ENCODE data around the gene SLC25A48.
"Not testable (repeated sequence)": the region's sequence is repeated elsewhere in the genome, so short reads cannot be mapped to it uniquely, and the experiment has no call there.

The SLC25A48 gene

DNA sequence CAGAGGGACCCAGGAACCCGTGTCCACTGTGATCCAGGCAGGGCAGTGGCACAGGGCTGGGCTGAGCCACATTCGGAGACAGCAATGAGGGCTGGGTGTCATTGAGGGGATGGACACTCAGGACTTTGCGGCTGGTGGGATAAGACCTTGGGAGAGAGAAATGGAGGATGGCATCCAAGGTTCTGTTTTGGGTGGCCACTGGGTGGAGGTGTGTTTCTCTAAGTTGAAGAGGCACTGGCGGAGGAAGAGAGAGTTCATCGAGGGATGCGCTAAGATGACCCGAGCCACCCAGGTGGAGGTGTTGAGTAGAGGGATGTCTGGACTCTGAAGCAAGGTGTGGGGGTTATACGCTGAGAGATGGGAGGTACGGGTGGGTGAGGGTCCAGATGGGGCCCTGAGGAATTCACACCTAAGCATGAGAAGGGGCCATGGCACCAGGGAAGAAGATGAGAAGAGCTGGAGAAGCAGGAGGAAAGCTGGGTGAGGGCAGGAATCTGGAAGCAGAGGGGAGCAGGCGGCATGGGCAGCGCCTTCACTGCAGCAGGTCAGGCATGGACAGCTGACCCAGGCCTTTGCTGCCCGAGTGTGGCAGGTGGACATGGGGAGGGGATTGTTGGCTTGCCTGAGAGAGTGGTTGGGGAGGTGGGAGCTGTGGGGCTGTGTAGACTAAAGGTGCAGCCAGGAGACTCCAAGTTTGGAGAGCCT is 2.5 kb upstream of the SLC25A48 start:
- no peaks in the 10 kb centered on the region for H3K36me3 ChIP-seq (ENCODE audit: control insufficient read depth, insufficient read depth, low read length)
- H3K27me3 ChIP-seq (ENCODE audit: control insufficient read depth, insufficient read depth, low read length) = peaks cover 47% of the 10 kb centered on the region
- H3K9me3 ChIP-seq (ENCODE audit: control insufficient read depth, low read length) = no peaks in the 10 kb centered on the region
- H3K4me3 ChIP-seq (ENCODE audit: low read length) = no peak overlapping the region
- no peak overlapping the region for H3K9ac ChIP-seq (ENCODE audit: low read length)
- H3K4me1 ChIP-seq (ENCODE audit: control insufficient read depth, insufficient read depth, low read length) = no peaks in the 10 kb centered on the region

DNA sequence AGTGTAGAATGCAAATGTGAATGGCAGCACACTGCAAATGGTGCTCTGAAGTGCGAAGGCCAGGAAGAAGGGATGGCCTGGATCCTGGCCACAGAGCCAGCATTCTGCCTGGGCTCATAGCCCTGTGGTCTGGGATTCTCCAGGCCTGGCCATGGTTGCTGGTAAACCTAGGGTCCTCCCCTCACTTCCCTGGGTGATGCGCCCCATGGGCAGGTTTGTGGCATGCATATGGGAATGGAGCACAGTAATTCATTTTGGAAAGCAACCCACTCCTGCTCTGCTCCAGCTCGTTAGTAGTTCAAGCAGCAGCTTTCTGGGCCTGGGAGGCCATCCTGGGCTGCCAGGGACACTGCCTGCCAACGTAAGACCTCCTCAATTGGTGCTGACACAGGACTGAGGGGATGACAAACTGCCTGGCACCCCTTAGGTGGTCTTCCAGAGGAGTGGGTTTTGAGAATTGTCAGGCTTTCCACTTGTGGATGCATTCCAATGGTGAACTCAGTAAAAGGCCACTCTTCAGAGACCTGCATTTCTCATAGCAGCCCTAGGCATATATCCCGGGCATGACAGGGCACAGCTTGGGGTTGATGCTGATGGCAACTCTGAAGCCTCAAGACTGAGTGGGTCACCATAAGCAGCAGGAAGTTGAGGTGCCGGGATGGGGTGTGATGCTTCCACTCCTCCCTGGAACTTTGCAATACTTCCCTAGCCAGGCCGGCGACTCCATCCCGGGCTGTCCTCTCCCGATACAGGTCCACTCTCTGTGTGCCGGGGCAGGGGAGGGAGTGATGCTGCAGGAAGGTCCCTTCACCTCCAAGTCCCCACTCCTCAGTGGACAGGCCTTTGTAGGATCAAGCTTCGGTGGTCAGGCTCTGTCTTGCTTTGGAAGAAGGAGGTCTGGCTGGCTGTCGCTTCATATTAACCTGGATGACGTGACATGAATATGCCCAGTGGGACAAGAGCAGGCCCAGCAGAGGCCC is 1.2 kb upstream of the SLC25A48 start:
- Histone ChIP-seq H3K4me1 (ENCODE audit: control insufficient read depth, insufficient read depth, low read length) (no peaks in the 10 kb centered on the region), H3K36me3 (ENCODE audit: control insufficient read depth, insufficient read depth, low read length) (no peaks in the 10 kb centered on the region), H3K27me3 (ENCODE audit: control insufficient read depth, insufficient read depth, low read length) (peaks cover 47% of the 10 kb centered on the region), H3K4me3 (ENCODE audit: low read length) (no peak overlapping the region), H3K9me3 (ENCODE audit: control insufficient read depth, low read length) (no peaks in the 10 kb centered on the region), H3K9ac (ENCODE audit: low read length) (no peak overlapping the region)

DNA sequence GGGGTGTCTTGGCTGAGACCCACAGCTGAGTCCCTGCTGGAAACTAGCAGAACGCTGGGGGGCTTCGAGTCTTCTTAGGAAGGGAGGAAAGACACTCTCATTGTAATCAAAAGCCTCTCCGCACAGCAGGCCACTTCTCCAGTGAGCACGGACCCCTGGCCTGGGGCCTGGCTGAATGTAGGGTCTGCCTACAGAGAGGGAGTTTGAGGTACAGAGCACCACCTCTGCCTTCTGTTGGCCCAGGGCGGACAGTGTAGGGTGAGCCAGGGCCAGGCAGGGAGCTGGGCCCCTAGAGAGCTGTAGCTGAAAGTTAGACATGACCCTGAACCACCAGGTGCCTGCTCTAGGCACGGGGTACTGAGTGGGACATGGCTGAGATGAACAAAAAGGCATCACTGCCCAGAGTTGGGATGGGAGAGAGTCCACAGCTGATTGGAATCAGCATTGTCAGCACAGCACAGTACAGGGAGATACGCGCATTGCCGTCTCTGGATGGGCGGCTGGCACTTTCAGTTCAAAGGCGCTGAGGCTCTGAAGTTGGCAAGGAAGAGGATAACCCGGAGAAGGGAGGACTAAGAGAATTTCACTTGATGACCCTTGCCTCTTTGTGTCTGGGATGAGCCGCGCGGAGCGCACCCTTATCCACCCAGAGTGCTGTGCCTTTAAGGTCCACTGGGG is 363 bp upstream of the SLC25A48 start:
- Histone ChIP-seq H3K9me3 (ENCODE audit: control insufficient read depth, low read length) (no peaks in the 10 kb centered on the region), H3K9ac (ENCODE audit: low read length) (no peak overlapping the region), H3K4me1 (ENCODE audit: control insufficient read depth, insufficient read depth, low read length) (no peaks in the 10 kb centered on the region), H3K27me3 (ENCODE audit: control insufficient read depth, insufficient read depth, low read length) (peaks cover 47% of the 10 kb centered on the region), H3K4me3 (ENCODE audit: low read length) (peak overlapping the region; percentile 31), H3K36me3 (ENCODE audit: control insufficient read depth, insufficient read depth, low read length) (no peaks in the 10 kb centered on the region)

DNA sequence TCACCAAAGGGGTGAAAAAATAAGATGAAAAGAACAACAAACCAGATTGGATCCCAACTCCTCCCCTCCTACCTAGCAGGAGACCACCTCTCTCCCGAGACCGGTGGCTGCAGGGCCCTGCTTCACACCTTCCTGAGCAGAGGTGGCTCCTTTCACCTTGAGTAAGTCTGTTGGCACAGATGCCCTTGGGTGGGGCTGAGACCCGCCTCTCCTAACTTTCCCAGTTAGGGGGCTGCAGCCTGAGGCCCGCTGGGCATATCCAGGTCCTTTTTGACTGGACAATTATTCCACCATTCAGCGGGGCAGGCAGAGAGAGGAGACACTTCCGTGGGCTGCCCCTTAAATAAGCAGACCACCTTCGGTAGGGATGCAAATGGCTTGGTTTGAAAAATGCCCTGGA is 1.3 kb downstream of the SLC25A48 start:
- H3K4me3 ChIP-seq (ENCODE audit: low read length) = no peak overlapping the region
- H3K9ac ChIP-seq (ENCODE audit: low read length) = no peak overlapping the region
- H3K27me3 ChIP-seq (ENCODE audit: control insufficient read depth, insufficient read depth, low read length) = peaks cover 41% of the 10 kb centered on the region
- no peaks in the 10 kb centered on the region for H3K4me1 ChIP-seq (ENCODE audit: control insufficient read depth, insufficient read depth, low read length)
- no peaks in the 10 kb centered on the region for H3K36me3 ChIP-seq (ENCODE audit: control insufficient read depth, insufficient read depth, low read length)
- H3K9me3 ChIP-seq (ENCODE audit: control insufficient read depth, low read length) = no peaks in the 10 kb centered on the region

DNA sequence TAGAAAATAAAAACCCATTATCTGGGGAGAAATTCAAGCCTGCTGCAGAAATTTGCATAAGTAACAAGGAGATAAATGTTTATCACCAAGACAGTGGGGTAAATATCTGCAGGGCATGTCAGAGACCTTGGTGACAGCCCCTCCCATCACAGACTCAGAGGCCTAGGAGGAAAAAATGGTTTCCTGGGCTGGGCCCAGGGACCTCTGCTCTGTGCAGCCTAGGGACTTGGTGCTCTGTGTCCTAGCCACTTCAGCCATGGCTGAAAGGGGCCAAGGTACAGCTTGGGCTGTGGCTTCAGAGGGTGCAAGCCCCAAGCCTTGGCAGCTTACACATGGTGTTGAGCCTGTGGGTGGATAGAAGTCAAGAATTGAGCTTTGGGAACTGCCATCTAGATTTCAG is 3.9 kb downstream of the SLC25A48 start:
- not testable (repeated sequence) for H3K4me1 ChIP-seq (ENCODE audit: control insufficient read depth, insufficient read depth, low read length); H3K9ac ChIP-seq (ENCODE audit: low read length); H3K36me3 ChIP-seq (ENCODE audit: control insufficient read depth, insufficient read depth, low read length); H3K4me3 ChIP-seq (ENCODE audit: low read length); H3K9me3 ChIP-seq (ENCODE audit: control insufficient read depth, low read length)
- peaks cover 26% of the 10 kb centered on the region for H3K27me3 ChIP-seq (ENCODE audit: control insufficient read depth, insufficient read depth, low read length)

DNA sequence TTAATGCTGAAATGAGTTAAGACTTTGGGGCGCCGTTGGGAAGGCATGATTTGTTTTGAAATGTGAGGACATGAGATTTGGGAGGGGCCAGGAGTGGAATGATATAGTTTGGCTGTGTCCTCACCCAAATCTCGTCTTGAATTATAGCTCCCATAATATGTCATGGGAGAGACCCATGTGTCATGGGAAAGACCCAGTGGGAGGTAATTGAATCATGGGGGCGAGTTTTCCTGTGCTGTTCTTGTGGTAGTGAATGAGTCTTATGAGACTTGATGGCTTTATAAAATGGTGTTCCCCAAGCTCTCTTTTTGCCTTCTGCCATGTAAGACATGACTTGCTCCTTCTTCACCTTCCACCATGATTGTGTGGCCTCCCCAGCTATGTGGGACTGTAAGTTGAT is 5.1 kb downstream of the SLC25A48 start:
- H3K36me3 ChIP-seq (ENCODE audit: control insufficient read depth, insufficient read depth, low read length) = no peaks in the 10 kb centered on the region
- H3K9ac ChIP-seq (ENCODE audit: low read length) = no peak overlapping the region
- H3K4me3 ChIP-seq (ENCODE audit: low read length) = no peak overlapping the region
- H3K4me1 ChIP-seq (ENCODE audit: control insufficient read depth, insufficient read depth, low read length) = no peaks in the 10 kb centered on the region
- H3K27me3 ChIP-seq (ENCODE audit: control insufficient read depth, insufficient read depth, low read length) = peaks cover 16% of the 10 kb centered on the region
- H3K9me3 ChIP-seq (ENCODE audit: control insufficient read depth, low read length) = no peaks in the 10 kb centered on the region

DNA sequence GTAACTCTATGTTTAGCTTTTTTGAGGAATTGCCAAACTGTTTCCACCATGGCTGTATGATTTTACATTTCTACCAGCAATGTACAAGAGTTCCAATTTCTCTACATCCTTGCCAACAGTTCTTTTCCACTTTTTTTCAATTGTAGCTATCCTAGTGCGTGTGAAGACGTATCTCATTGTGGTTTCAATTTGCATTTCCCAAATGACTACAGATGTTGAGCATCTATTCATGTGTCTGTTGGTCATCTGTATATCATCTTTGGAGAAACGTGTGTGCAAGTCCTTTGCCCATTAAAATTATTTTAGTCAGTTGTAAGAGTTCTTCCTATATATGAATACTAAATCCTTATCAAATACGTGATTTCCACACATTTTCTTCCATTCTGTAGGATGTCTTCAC is 6.5 kb downstream of the SLC25A48 start:
- H3K9ac ChIP-seq (ENCODE audit: low read length) = no peak overlapping the region
- no peak overlapping the region for H3K4me3 ChIP-seq (ENCODE audit: low read length)
- H3K4me1 ChIP-seq (ENCODE audit: control insufficient read depth, insufficient read depth, low read length) = no peaks in the 10 kb centered on the region
- no peaks in the 10 kb centered on the region for H3K36me3 ChIP-seq (ENCODE audit: control insufficient read depth, insufficient read depth, low read length)
- peaks cover 2% of the 10 kb centered on the region for H3K27me3 ChIP-seq (ENCODE audit: control insufficient read depth, insufficient read depth, low read length)
- H3K9me3 ChIP-seq (ENCODE audit: control insufficient read depth, low read length) = no peaks in the 10 kb centered on the region

DNA sequence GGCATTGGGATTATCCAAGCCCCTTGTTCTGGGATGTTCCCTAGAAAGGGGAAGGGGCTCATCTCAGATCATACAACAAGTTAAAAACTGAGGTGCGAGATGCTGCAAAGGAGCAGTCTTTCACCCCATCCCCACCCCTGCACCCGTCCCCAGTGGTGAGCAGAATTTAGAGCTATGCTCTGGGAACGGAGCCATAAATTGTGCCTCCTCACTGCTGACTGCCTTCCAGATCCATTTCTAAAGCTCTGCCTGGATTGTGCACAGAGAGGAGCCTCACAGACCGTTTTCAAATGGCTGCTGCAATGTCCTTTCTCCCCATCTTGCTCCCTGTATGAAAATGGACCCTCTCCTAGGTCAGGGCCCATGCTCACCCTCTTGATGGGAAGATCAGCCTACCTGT is 8.3 kb downstream of the SLC25A48 start:
- H3K4me1 ChIP-seq (ENCODE audit: control insufficient read depth, insufficient read depth, low read length) = no peaks in the 10 kb centered on the region
- no peaks in the 10 kb centered on the region for H3K27me3 ChIP-seq (ENCODE audit: control insufficient read depth, insufficient read depth, low read length)
- H3K9me3 ChIP-seq (ENCODE audit: control insufficient read depth, low read length) = no peaks in the 10 kb centered on the region
- H3K9ac ChIP-seq (ENCODE audit: low read length) = no peak overlapping the region
- H3K36me3 ChIP-seq (ENCODE audit: control insufficient read depth, insufficient read depth, low read length) = no peaks in the 10 kb centered on the region
- H3K4me3 ChIP-seq (ENCODE audit: low read length) = no peak overlapping the region

DNA sequence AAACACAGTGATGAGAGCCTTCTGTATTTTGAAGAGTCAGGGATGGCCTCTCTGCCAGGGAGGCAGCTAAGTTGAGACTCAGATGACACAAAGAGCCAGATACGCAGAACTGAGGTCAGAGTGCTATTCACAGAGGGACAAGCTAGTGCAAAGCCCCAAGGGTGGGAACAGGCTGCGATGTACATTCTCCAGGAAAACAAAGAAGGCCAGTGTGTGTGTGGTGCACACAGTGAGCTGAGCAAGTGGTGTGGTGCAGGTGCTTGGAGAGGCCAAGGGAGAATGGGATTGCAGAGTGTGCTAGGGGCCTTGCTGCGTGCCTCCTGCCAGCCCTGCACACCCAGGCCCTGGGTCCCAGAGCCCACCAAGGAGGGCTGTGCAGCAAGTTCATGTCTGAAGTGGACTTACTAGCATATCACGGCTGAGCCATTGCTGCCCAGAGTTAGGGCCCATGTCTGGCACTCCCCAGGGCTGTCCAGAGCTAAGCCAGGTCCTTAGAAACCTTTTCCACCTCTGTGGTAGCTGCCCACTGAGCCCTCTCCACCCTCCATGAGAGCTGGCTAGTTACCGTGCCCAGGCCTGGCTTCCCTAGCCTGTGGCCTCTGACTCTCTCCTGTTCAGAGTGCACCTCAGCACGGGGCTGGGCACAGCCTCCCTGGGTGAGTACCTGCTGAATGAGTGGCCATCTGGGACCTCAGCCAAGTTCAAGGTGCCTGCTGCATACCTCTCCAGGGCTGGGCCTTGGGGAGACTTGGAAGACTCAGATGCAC is 9.3 kb downstream of the SLC25A48 start:
- Histone ChIP-seq H3K4me1 (ENCODE audit: control insufficient read depth, insufficient read depth, low read length) (no peaks in the 10 kb centered on the region), H3K4me3 (ENCODE audit: low read length) (no peak overlapping the region), H3K9me3 (ENCODE audit: control insufficient read depth, low read length) (no peaks in the 10 kb centered on the region), H3K9ac (ENCODE audit: low read length) (no peak overlapping the region), H3K27me3 (ENCODE audit: control insufficient read depth, insufficient read depth, low read length) (no peaks in the 10 kb centered on the region), H3K36me3 (ENCODE audit: control insufficient read depth, insufficient read depth, low read length) (no peaks in the 10 kb centered on the region)

DNA sequence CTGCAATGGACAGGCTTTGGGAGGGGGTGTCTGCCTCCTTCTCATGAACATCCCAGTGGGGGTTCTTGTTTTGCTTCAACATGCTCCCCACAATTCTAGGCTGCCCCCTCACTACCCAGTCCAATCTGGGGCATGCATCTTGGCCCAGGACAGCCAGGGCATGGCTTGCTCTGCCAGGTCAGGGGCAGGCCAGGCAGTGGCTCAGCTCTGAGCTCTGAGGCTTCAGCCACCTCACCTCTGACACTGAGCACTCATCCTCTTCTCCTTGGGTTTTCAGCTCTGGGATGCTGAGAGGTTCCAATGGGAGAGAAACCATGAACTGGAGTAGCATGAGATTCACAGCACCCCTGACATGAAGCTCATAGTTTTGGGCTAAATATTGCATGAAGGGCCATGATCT is 11.8 kb downstream of the SLC25A48 start:
- H3K9ac ChIP-seq (ENCODE audit: low read length) = no peak overlapping the region
- no peaks in the 10 kb centered on the region for H3K4me1 ChIP-seq (ENCODE audit: control insufficient read depth, insufficient read depth, low read length)
- H3K27me3 ChIP-seq (ENCODE audit: control insufficient read depth, insufficient read depth, low read length) = no peaks in the 10 kb centered on the region

DNA sequence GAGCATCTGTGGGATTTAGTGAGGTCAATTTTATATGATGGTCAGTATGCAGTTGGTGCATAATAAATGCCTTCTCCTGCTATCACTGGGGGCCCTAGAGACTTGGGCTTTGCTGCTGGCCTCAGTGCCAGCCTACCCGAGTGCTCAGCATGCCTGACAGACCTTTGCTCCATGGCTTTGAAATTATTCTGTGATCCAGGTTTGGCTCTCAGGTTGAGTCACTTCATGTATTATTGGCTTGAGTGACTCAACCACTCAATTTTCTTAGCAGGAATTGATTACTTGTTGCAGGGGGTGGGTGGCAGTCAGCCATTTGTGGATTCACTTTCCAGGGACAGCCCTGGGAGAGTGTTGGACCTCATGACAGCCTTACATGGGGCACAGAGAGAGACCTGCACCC is 13.5 kb downstream of the SLC25A48 start:
- no peak overlapping the region for H3K4me3 ChIP-seq (ENCODE audit: low read length)
- H3K9me3 ChIP-seq (ENCODE audit: control insufficient read depth, low read length) = no peaks in the 10 kb centered on the region

More for the DNA sequence above, 11.8 kb downstream of the SLC25A48 start:
- no peak overlapping the region for H3K4me3 ChIP-seq (ENCODE audit: low read length)
- H3K9me3 ChIP-seq (ENCODE audit: control insufficient read depth, low read length) = no peaks in the 10 kb centered on the region
- no peaks in the 10 kb centered on the region for H3K36me3 ChIP-seq (ENCODE audit: control insufficient read depth, insufficient read depth, low read length)

More for the DNA sequence above, 13.5 kb downstream of the SLC25A48 start:
- no peaks in the 10 kb centered on the region for H3K4me1 ChIP-seq (ENCODE audit: control insufficient read depth, insufficient read depth, low read length)
- no peaks in the 10 kb centered on the region for H3K36me3 ChIP-seq (ENCODE audit: control insufficient read depth, insufficient read depth, low read length)
- no peaks in the 10 kb centered on the region for H3K27me3 ChIP-seq (ENCODE audit: control insufficient read depth, insufficient read depth, low read length)
- no peak overlapping the region for H3K9ac ChIP-seq (ENCODE audit: low read length)
